ENCODE results near the gene FRMD4A.
"Not testable (repeated sequence)": the region's sequence is repeated elsewhere in the genome, so short reads cannot be mapped to it uniquely, and the experiment has no call there.

The FRMD4A gene

GRCh38 chr10:14056610-14057332 is 274.0 kb downstream of the FRMD4A start:
- peaks cover 12% of the 10 kb centered on the region for H3K4me1 Mint-ChIP-seq
- peaks cover 4% of the 10 kb centered on the region for H3K27me3 Mint-ChIP-seq (ENCODE audit: low read depth)
- no peak overlapping the region for H3K4me3 Mint-ChIP-seq
- no peak for TF ChIP-seq CTCF (IDR thresholded peaks at IDR 0.05; ENCODE audit: unreplicated experiment in 3 of 3)
- peaks cover 13% of the 10 kb centered on the region for H3K36me3 Mint-ChIP-seq (ENCODE audit: low read depth)
- peak overlapping the region; percentile 3 to 60 (median 42) for H3K27ac Mint-ChIP-seq
- H3K9me3 Mint-ChIP-seq = peaks cover 26% of the 10 kb centered on the region

- Mint-ChIP-seq H3K4me3 (no peak overlapping the region), H3K27ac (no peak overlapping the region), H3K9me3 (peaks cover 26% of the 10 kb centered on the region), H3K27me3 (ENCODE audit: low read depth) (peaks cover 4% of the 10 kb centered on the region), H3K4me1 (peaks cover 17% of the 10 kb centered on the region), H3K36me3 (ENCODE audit: low read depth) (peaks cover 13% of the 10 kb centered on the region)
- no peak for TF ChIP-seq CTCF (IDR thresholded peaks at IDR 0.05; ENCODE audit: unreplicated experiment in 3 of 3)
These were observed 277.8 kb downstream of the FRMD4A start for GRCh38 chr10:14052931-14053330.

GRCh38 chr10:14050598-14050997 is 280.1 kb downstream of the FRMD4A start:
- H3K9me3 Mint-ChIP-seq = peaks cover 23% of the 10 kb centered on the region

GRCh38 chr10:14048930-14049613 is 281.7 kb downstream of the FRMD4A start:
- H3K27me3 Mint-ChIP-seq (ENCODE audit: low read depth) = peaks cover 4% of the 10 kb centered on the region
- H3K4me3 Mint-ChIP-seq = no peak overlapping the region
- H3K4me1 Mint-ChIP-seq = peaks cover 5% of the 10 kb centered on the region
- H3K36me3 Mint-ChIP-seq (ENCODE audit: low read depth) = peaks cover 4% of the 10 kb centered on the region
- peaks cover 12% of the 10 kb centered on the region for H3K9me3 Mint-ChIP-seq
- no peak for TF ChIP-seq CTCF (IDR thresholded peaks at IDR 0.05; ENCODE audit: unreplicated experiment in 3 of 3)
- H3K27ac Mint-ChIP-seq = peak overlapping the region in 2 of 3 experiments; percentile 3 to 30

More at GRCh38 chr10:14050598-14050997, 280.1 kb downstream of the FRMD4A start:
- H3K4me1 Mint-ChIP-seq = peaks cover 5% of the 10 kb centered on the region
- no peak overlapping the region for H3K27ac Mint-ChIP-seq
- no peak for TF ChIP-seq CTCF (IDR thresholded peaks at IDR 0.05; ENCODE audit: unreplicated experiment in 3 of 3)
- peaks cover 13% of the 10 kb centered on the region for H3K36me3 Mint-ChIP-seq (ENCODE audit: low read depth)
- no peaks in the 10 kb centered on the region for H3K27me3 Mint-ChIP-seq (ENCODE audit: low read depth)
- H3K4me3 Mint-ChIP-seq = no peak overlapping the region

- Mint-ChIP-seq H3K4me1 (peaks cover 5% of the 10 kb centered on the region), H3K4me3 (no peak overlapping the region), H3K9me3 (peaks cover 5% of the 10 kb centered on the region), H3K27me3 (ENCODE audit: low read depth) (peaks cover 4% of the 10 kb centered on the region), H3K36me3 (ENCODE audit: low read depth) (no peaks in the 10 kb centered on the region), H3K27ac (no peak overlapping the region)
- TF ChIP-seq CTCF (IDR thresholded peaks at IDR 0.05; ENCODE audit: unreplicated experiment in 3 of 3) = no peak
These were observed 283.3 kb downstream of the FRMD4A start for GRCh38 chr10:14047431-14047830.

- H3K9me3 Mint-ChIP-seq; H3K4me3 Mint-ChIP-seq; H3K36me3 Mint-ChIP-seq (ENCODE audit: low read depth); H3K27me3 Mint-ChIP-seq (ENCODE audit: low read depth); H3K27ac Mint-ChIP-seq: not testable (repeated sequence)
- peaks cover 14% of the 10 kb centered on the region for H3K4me1 Mint-ChIP-seq
These were observed 288.7 kb downstream of the FRMD4A start for GRCh38 chr10:14042051-14042450.

Measured in nephron (organoid).